GM19238 (cell line): Measurements from ENCODE around the gene FBXO27.
"Not testable (repeated sequence)": the region's sequence is repeated elsewhere in the genome, so short reads cannot be mapped to it uniquely, and the experiment has no call there.

Source experiments
- DNase-seq: peaks from one replicate; pipeline ENCODE4 v3.0.0; 2011; ENCODE audit warnings: low spot score; ENCODE audit not compliant: insufficient read length

FBXO27 gene, protein sequence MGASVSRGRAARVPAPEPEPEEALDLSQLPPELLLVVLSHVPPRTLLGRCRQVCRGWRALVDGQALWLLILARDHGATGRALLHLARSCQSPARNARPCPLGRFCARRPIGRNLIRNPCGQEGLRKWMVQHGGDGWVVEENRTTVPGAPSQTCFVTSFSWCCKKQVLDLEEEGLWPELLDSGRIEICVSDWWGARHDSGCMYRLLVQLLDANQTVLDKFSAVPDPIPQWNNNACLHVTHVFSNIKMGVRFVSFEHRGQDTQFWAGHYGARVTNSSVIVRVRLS

DNA sequence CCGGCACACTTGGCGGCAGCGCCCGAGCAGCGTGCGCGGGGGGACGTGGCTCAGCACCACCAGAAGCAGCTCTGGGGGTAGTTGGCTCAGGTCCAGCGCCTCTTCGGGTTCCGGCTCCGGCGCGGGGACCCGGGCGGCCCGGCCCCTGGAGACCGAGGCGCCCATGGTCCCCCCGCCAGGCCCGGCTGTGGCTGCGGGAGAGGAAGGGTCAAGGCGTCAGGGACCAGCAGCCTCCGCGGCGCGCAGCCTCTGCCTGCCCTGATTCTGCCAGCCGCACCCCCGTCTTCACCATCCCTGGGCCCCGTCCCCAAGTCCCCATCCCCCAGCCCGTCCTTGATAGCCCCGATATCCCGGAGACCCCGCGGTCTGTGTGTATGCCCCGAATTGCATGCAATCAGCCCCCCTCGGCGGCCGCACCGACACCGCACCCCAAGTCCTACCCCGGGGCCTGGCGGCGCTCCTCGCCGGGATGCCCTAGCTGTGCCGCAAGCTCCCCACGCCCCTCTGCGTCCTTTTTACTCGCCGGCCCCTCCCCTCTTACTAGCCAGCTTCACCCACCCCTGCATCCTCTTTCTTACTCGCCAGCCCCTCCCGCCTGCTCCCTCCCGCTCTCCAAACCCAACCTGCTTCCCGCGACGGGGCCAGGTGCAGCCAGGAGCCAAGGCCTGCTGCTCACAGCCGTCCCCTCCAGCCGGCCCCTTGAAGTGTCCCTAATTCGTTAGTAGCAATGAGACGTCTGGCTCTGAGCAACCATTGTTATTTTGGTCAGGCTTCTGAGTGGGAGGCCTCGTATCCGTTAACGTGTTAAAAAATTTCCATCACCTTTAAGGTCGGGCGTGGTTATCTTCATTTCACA lies at the start of gene FBXO27:
FBXO27 (minus strand) TSS at position 487 of the 856 bp plus-strand sequence; CDS start at position 165, 322 bp downstream.
- DNase-seq: no peak

- DNase-seq: no peak
Measured at GRCh38 chr19:39080431-39080830, 48.1 kb upstream of the FBXO27 start.

GRCh38 chr19:39078436-39079200 lies 46.3 kb upstream of the FBXO27 start:
- no peak for DNase-seq

- no peak for DNase-seq
Measured at GRCh38 chr19:39077323-39077722, 45.0 kb upstream of the FBXO27 start.

DNA sequence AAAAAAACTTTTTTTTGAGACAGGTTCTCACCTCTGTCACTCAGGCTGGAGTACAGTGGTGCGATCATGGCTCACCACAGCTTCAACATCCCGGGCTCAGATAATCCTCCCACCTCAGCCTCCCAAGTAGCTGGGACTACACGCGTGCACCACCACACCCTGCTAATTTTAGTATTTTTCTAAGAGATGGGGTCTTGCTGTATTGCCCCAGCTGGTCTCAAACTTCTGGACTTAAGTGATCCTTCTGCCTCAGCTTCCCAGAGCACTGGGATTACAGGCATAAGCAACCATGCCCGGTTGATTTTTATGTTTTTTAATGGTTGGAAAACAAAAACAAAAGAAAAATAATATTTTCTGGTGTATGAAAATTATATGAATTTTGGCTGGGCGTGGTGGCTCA lies 42.6 kb upstream of the FBXO27 start:
- no peak for DNase-seq

GRCh38 chr19:39074205-39074692 lies 41.9 kb upstream of the FBXO27 start:
- DNase-seq: no peak

GRCh38 chr19:39070888-39071287 lies 38.5 kb upstream of the FBXO27 start:
- DNase-seq: no peak

DNA sequence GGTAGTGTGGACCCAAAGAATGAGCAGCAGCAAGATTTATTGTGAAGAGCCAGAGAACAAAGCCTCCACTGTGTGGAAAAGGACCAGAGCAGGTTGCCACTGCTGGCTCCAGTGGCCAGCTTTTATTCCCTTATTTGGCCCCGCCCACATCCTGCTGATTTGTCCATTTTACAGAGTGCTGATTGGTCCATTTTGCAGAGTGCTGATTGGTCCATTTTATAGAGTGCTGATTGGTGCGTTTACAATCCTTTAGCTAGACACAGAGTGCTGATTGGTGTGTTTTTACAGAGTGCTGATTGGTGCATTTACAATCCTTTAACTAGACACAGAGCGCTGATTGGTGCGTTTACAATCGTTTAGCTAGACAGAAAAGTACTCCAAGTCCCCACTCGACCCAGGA lies 35.9 kb upstream of the FBXO27 start:
- DNase-seq: not testable (repeated sequence)

DNA sequence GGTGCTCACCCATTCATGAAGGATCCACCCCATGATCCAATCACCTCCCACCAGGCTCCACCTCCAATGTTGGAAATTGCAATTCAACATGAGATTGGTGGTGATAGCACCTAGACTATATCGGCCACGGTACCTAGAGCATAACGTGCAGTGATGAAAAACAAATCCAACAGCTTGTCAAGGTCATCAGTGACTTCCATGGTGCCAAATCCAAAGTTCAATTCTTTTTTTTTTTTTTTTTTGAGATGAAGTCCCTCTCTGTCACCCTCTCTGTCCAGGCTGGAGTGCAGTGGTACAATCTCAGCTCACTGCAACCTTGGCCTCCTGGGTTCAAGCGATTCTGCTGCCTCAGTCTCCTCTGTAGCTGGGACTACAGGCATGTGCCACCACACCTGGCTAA lies 34.8 kb upstream of the FBXO27 start:
- no peak for DNase-seq

DNA sequence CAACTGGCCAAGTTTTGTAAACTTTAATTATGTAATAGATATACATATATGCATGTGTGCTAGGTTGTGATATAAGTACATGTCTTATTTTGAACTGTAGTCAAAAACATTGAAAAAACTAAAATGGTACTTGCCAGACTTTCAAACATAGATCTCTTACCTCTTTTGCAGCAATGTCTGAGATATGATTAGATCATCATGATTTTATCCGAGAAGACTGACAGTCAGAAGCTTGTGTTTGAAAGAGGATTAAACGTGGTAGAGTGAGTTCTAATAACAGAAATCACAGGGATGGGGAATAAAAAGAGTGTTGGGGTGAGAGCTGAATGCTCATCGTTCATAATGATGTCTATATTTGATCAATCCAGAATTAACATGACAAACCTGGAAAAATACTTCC lies 33.6 kb upstream of the FBXO27 start:
- no peak for DNase-seq

DNA sequence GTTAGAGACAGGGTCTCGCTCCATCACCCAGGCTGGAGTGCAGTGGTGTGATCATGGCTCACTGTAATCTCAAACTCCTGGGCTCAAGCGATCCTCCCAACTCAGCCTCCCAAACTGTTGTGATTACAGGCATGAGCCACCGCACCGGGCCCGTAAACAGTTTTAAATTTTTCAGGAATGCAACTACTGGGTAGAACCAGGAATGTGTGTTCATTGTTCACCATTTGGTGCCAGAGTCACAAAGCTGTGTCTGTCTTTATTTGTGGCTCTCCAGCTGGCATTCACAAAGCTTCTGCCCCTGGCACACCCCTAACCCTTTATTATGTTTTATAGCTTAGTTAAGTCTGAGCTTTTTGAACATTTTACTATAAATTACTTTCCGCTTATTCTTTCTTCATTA lies 32.1 kb upstream of the FBXO27 start:
- DNase-seq: no peak

- no peak for DNase-seq
Measured at GRCh38 chr19:39060171-39060570, 27.8 kb upstream of the FBXO27 start.

DNA sequence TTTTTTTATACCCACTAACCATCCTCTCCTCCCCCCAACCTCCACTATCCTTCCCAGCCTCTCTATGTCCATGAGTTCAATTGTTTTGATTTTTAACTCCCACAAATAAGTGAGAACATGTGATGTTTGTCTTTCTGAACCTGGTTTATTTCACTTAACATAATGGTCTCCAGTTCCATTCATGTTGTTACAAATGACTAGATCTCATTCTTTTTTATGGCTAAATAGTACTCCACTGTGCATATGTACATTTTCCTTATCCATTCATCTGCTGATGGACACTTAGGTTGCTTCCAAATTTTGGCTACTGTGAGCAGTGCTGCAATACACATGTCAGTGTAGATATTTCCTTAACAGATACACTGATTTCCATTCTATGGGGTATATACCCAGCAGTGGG lies 27.0 kb upstream of the FBXO27 start:
- DNase-seq: no peak

DNA sequence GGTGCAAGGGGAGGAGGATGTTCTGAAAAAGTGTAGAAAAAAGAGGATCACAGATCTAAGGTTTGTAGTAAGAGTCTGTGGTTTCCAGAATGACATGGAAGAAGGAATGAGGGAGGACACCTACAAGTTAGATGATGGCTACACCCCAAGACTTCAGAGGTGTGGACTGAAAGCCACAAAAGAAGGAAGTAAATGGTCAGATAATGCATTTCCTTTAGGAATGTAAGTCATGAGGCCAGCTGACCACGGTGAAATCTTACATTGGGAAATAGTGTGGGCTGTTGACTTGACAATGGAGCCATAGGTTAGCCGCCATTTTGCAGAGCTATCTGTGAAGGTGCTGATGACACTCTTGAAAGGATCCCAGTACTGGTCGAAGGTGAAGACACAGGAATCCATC lies 25.3 kb upstream of the FBXO27 start:
- no peak for DNase-seq

GRCh38 chr19:39054091-39054470 lies 21.7 kb upstream of the FBXO27 start:
- no peak for DNase-seq

- no peak for DNase-seq
Measured at GRCh38 chr19:39053276-39054090, 21.1 kb upstream of the FBXO27 start.

- DNase-seq: no peak
Measured at GRCh38 chr19:39052846-39053245, 20.5 kb upstream of the FBXO27 start.

DNA sequence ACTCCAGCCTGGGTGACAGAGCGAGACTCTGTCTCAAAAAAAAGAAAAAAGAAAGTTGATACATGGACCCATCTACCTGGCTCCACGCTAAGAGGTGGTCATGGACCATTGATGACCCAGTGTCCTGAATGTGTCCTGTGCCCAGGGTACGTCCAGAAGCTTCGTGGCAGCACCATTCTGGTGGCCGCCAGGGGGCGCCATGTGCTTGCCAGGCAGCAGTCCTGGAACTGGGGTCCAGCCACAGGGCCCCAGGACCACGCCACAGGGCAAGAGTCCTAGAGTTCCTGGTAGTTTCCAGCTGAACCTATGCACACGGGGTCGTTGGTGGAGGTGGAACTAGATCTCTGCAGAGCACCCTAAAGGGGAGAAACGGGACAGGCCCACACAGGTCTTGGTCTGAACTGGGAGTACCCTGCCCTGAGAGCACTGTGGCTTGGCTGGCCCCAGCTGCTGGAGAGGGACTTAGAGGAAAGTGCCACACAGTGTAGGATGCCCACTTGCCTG lies 19.9 kb upstream of the FBXO27 start:
- peak; percentile 27 for DNase-seq

DNA sequence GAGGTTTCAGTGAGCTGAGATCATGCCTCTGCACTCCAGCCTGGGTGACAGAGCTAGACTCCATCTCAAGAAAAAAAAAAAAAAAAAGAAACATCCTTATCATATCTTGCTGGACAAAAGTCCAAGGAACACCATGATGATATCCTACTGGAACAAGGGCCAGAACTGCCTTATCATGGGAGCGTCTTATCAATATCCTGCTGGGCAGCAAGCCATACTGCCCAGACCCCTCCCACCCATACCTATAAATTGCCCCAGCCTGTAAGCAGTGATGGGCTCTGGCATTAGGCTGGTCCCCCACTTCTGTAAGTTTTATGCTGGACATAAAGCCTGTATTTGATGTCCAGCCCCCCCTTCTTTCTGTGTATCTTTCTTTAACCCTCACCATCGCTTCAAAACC lies 14.7 kb upstream of the FBXO27 start:
- no peak for DNase-seq

GRCh38 chr19:39046037-39046821 lies 13.9 kb upstream of the FBXO27 start:
- no peak for DNase-seq
